Activated T-cell treated with anti-CD3 and anti-CD28 coated beads, Interleukin-2, amount 50 U/mL, for 48 hours (primary cell): Measurements from ENCODE around the gene WSCD2.

Experiments used
- DNase-seq, 2 experiments: peaks; one replicate each; pipeline ENCODE4 v3.0.0-alpha.2; 2020

The WSCD2 gene

DNA sequence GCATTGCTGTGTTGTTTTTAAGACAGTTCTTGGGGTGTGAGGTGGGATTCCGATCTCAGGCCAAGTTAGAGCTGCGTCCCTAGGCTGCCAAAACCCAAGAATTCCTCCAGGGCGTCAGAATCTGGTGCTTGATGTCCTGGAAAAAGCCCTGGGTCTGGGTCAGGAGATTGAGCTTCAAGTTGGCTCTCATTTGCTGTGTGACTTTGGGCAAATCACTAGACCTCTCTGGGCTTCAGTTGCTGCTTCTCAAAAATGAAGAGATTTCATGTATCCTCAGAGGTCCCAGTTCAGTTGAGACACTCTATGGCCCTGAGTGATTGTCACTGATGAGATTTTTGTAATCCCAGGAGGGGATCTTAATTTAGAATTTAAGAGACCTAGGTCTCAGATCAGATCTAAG, 1.9 kb downstream of the WSCD2 start:
- no peak for DNase-seq

GRCh38 chr12:108131657-108132126, 2.6 kb downstream of the WSCD2 start:
- no peak for DNase-seq

DNA sequence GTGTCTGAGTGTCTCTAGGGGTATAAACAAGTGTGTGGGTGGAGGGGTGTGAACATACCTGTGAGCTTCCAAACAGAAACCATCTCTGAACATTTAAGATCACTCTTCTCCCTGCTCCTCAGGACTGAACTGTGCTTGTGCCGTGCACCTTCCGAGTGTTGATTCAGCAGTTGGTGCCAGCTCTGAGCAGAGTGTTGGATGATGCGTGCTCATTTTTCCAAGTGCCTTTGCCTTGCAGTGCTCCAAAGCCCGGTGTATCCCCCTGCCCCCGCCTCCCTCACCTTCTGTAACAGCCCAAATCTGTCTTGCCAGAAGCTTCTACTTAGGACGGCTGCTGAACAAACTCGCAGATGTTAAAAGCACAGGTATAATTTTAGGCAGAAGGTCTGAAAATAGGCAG, 4.4 kb downstream of the WSCD2 start:
- DNase-seq, result no peak

GRCh38 chr12:108134744-108135143, 5.7 kb downstream of the WSCD2 start:
- no peak for DNase-seq

DNA sequence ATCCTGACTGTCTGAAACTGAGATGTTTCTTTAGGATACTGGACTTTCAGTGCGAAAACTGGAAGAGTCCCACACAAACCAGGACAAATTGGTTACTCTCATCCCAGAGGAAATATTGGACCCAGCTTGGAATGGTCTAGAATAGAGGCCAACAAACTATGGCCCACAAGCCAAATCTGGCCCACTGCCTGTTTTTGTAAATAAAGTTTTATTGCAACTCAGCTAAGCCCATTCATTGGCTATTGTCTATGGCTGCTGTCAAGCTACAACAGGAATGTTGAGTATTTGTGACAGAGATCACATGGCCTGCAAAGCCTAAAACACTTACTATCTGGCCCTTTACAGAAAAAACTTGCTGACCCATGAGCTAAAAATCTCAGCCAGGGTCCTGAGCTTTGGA, 6.5 kb downstream of the WSCD2 start:
- no peak for DNase-seq

- DNase-seq, result no peak
Observed at GRCh38 chr12:108136697-108137096, 7.6 kb downstream of the WSCD2 start.

DNA sequence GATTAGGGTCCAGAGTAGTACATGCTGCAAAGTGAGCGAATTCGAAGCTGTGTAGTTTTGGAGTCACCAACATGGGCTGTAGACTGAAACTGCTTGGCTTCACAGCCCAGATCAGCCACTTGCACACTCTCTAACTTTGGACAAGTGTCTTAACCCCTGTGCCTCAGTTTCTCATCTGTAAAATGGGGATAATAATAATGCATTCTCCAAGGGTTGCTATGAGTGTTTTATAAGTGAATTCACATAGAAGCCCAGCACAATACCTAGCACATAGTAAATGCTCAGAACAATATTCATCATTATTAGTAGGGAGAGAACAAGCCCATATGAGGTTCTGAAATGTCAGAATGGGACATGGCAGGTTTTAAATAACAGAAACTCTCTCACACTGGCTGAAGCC, 10.4 kb downstream of the WSCD2 start:
- no peak for DNase-seq

GRCh38 chr12:108140501-108140900, 11.4 kb downstream of the WSCD2 start:
- DNase-seq, result no peak

GRCh38 chr12:108141600-108142130, 12.6 kb downstream of the WSCD2 start:
- no peak for DNase-seq

DNA sequence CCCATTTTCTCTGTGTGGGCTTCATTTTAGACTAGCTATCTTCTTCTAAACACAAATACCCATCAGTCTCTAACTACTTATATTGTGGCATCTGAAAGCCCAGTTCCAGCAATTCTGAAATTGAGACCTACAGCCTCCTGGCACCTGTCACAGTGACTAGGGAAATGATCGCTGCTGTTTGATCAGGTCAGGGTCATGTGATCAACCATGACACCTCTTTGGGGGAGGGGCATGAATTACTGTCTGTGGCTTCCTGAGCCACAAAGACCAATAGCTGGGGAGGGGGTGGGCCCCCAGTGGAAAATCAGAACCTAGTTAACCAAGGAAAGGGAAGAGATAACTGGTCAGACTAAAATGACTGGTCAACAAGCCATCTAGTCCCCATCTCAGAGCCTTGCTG, 14.1 kb downstream of the WSCD2 start:
- no peak for DNase-seq

DNA sequence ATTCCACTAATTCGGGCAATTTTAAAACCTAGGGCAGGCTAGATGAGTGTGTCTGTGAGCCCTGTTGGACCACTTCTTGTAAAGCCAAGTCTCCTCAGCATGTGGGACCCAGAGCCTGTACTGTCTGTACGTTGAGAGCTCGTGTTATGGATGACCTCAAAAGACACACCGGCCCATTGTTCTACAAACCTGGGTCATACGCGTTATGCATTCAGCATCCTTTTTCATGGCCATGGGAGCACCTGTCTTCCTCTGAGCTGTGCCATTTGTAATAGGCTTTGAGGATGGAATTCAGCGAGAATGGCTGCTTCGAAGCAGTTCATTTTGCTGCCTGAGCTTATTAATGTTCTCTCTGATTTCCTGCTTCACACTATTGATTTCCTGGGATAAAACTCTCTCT, 15.0 kb downstream of the WSCD2 start:
- no peak for DNase-seq

GRCh38 chr12:108145011-108145410, 15.9 kb downstream of the WSCD2 start:
- DNase-seq, result no peak

DNA sequence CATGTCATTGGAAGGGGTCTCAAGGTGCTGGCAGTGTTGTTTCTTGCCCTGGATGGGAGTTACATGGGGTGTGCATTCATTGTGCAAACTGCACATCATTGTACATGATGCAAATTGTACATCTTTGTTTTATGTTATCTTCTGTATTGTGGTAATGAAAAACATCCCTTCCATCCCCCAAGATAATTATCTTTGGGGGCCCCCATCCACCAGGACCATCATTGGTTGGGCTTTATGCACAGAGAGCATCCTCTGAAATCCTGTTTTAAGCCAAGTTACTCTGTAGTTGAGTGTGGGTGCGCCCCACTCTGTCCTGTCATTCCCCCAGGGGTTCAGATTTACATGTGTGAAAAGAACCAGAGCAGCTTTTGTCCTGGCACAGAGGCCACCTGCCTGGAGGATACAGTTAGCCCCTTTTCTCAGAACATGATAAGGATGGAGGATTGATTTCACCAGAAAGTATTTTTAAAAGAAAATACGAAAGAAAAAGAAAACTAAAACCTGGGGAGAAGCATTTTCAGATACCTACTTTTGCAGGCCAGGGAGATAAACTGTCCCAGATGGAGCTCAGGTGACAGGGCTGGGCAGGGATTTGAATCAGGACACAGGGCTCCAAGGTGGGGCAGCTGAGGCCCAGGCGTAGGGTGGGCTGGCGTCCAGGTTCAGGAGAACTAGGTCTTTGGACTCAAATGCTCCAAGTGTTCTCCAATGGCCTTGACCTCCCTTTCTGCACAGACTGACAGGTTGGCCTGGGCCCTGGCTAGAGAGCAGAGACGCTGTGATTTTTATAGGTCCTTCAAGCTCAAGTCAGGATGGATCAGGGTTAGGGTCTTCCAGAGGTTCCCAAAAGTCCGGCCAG, 17.2 kb downstream of the WSCD2 start:
- no peak for DNase-seq

GRCh38 chr12:108147279-108147678, 18.2 kb downstream of the WSCD2 start:
- no peak for DNase-seq

DNA sequence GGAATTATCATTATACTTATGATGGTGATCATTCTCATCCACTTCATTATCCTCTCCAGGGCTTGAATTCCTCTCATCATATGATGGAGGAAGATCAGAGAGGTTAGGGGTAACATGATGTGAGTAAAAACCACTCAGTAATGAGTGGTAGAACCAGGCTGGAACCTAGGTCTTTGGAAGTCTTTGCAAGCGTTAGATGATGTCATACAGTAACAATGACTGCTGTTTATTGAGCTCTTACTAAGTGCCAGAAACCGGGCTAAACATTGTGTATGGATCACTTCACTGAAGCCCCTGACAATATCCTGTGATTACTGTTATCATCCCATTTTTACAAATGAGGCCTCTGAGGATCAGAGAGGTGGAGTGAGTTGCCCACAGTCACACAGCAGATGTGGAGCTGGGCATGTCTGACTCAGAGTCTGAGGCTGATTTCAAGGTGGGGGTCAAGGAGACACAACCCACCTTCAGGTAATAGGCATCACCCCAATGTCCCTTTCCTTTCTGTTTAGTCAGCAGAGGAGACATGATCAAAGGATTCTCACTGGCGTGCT, 19.5 kb downstream of the WSCD2 start:
- no peak for DNase-seq

- no peak for DNase-seq
Observed at GRCh38 chr12:108150436-108150835, 21.3 kb downstream of the WSCD2 start.

- no peak for DNase-seq
Observed at GRCh38 chr12:108151533-108152169, 22.6 kb downstream of the WSCD2 start.

- no peak for DNase-seq
Observed at GRCh38 chr12:108152170-108152538, 23.1 kb downstream of the WSCD2 start.

- no peak for DNase-seq
Observed at GRCh38 chr12:108156717-108157116, 27.6 kb downstream of the WSCD2 start.

GRCh38 chr12:108157870-108158459, 28.9 kb downstream of the WSCD2 start:
- DNase-seq, result no peak

DNA sequence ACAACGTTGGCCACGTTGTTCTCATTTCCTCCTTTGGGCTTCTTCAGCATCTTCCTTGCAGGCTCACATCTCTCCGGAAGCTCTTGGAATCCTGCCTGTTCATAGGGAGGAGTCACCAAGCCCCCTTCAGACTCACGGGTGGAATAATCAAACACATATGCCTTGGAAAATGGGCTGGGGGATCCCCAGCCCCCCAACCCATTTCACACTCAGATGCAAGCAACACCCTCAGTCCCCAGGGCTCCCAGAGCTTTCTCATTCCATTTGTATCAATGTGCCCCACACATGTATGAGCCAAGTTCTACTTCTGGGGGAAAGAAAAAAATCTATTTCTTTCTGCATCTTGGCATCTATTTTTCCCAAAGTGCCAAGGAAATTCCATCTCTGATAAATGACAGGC, 33.1 kb downstream of the WSCD2 start:
- DNase-seq, result no peak

DNA sequence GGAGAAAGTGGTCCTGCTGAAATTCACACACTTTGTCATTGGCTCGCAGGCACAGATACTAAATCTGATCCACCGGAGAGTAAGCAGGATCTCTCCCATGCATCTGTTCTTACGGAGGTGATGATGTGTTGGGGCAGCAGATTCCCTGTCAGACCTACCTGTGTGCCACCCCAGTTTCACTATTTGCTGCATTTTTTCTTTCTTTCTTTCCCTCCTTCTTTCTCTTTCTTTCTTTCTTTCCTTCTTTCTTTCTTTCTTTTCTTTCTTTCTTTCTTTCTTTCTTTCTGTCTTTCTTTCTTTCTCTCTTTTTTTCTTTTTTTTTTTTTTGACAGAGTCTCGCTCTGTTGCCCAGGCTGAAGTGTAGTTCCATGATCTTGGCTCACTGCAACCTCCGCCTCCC, 37.4 kb downstream of the WSCD2 start:
- no peak for DNase-seq

DNA sequence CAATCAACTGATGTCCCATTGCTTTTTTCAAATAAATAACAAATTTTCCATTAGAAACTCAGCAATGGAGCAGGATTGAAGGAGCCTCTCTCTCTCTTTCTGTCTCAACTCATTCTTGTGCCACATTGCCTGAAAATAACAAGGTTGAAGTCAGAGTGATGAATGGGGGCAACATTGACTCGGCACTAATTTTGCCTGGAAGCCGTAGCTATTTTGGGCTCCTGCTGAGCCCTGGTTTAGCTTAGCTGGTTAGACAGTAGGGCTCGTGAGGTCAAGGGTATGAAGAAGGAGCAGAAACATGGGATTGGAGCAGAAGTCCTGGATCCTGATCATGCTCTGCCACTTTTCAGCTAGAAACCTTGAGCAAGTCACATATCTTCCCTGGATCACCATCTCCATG, 38.9 kb downstream of the WSCD2 start:
- no peak for DNase-seq

DNA sequence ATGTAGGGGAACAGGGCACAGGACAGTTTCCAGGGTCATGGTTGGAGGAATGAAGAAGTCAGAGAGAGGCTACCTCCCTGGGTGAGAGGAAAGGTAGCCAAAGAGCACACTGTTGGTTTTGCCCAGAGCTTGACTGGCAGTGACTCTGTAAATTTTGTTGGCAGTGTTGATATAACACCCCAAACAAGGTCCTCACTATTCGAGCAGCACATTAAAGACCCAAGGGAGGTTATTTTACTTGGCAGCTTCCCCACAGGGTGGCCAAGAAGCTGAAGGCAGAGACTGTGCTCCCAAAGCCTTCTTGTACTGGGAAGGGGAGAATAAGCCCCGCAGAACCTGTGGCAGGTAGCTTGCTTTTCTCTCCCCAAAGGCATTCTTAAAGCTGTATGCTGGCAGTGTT, 40.6 kb downstream of the WSCD2 start:
- no peak for DNase-seq
